Progenitor cell of endocrine pancreas (in vitro differentiated cells): ENCODE data around the gene LHFPL6. TPM values are rescaled to one million over a fixed set of nuclear protein-coding genes. Genes with fewer than 3 reads are reported as not detected.

ENCODE experiments used
- DNase-seq: peaks from one replicate; pipeline ENCODE4 v3.0.0; 2021; ENCODE audit warnings: low spot score; ENCODE audit not compliant: unreplicated experiment
- H3K27ac Mint-ChIP-seq: 2 replicates; pipeline ENCODE4 v1.8.0; 2021; ENCODE audit warnings: mild to moderate bottlenecking, moderate library complexity, mixed read lengths
- H3K27me3 Mint-ChIP-seq: 2 replicates; pipeline ENCODE4 v1.8.0; 2021; ENCODE audit warnings: mixed read lengths
- H3K36me3 Mint-ChIP-seq: 2 replicates; pipeline ENCODE4 v1.8.0; 2022; ENCODE audit warnings: mixed read lengths; ENCODE audit not compliant: insufficient read depth
- H3K4me1 Mint-ChIP-seq: 2 replicates; pipeline ENCODE4 v1.8.0; 2021; ENCODE audit warnings: low read depth, mixed read lengths
- H3K4me3 Mint-ChIP-seq: 2 replicates; pipeline ENCODE4 v1.8.0; 2021; ENCODE audit warnings: low read depth, mild to moderate bottlenecking, moderate library complexity, mixed read lengths
- H3K9me3 Mint-ChIP-seq: 2 replicates; pipeline ENCODE4 v1.8.0; 2021; ENCODE audit warnings: low read depth, mixed read lengths
- total RNA-seq: library from RNA; stranded (reverse); gene quantifications from 2 replicates; pipeline ENCODE4 v1.2.1, GENCODE V29; 2021
- TF ChIP-seq, protein P1 (sequence below): fragments of 200-600 bp; sonication (generic); IDR thresholded peaks from one replicate; pipeline ENCODE4 v1.5.0; 2021; ENCODE audit warnings: antibody characterized with exemption, mild to moderate bottlenecking; ENCODE audit not compliant: unreplicated experiment

Gene LHFPL6
- total RNA-seq, 1 donor from 2014 or later: 1.0 TPM

DNA sequence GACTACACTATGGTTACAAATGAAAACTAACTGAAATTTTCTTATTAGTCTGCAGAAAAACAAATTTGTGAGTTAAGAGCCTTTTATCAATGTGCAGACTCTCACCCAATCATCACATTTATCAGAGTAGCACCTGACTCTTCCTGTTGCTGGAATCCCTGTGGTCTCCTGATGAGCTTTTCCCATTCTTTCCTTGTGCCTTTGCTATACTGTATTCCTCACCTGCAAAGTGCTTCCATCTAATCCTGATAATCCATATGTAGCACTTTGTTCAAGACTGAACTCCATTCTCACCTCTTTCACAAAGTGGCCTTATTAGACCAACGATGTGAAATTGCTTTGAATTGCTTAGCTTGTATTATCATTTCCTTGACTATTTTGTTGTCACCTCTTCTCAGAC, 225.3 kb downstream of the LHFPL6 start:
- DNase-seq: no peak
- no peaks in the 10 kb centered on the region for H3K9me3 Mint-ChIP-seq
- no peaks in the 10 kb centered on the region for H3K4me1 Mint-ChIP-seq
- H3K27ac Mint-ChIP-seq: no peak overlapping the region
- no peak overlapping the region for H3K4me3 Mint-ChIP-seq
- peaks cover 30% of the 10 kb centered on the region for H3K27me3 Mint-ChIP-seq
- TF ChIP-seq, protein P1, sequence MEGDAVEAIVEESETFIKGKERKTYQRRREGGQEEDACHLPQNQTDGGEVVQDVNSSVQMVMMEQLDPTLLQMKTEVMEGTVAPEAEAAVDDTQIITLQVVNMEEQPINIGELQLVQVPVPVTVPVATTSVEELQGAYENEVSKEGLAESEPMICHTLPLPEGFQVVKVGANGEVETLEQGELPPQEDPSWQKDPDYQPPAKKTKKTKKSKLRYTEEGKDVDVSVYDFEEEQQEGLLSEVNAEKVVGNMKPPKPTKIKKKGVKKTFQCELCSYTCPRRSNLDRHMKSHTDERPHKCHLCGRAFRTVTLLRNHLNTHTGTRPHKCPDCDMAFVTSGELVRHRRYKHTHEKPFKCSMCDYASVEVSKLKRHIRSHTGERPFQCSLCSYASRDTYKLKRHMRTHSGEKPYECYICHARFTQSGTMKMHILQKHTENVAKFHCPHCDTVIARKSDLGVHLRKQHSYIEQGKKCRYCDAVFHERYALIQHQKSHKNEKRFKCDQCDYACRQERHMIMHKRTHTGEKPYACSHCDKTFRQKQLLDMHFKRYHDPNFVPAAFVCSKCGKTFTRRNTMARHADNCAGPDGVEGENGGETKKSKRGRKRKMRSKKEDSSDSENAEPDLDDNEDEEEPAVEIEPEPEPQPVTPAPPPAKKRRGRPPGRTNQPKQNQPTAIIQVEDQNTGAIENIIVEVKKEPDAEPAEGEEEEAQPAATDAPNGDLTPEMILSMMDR: no peak
- no peaks in the 10 kb centered on the region for H3K36me3 Mint-ChIP-seq

DNA sequence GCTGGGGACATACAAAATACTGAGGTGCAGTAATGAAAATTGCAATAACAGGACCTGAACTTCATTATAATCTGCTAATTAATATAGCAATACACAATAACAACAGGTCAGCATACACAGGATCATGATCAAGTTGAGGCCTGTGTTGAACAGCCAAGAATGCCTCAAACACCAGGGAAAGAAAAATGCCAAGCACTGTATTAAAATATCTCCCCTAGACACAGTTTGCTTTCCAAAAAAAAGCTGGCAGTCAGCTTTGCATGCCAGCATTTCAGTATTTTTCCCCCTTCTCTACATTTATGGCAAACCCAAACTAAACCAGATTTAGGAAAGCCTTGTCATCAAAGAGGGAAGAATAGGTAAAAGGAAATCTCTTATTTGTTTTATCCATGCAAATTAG, 226.9 kb downstream of the LHFPL6 start:
- no peaks in the 10 kb centered on the region for H3K36me3 Mint-ChIP-seq
- TF ChIP-seq, protein P1: no peak
- H3K27ac Mint-ChIP-seq: no peak overlapping the region
- H3K9me3 Mint-ChIP-seq: no peaks in the 10 kb centered on the region
- H3K4me1 Mint-ChIP-seq: no peaks in the 10 kb centered on the region
- DNase-seq: no peak
- peaks cover 39% of the 10 kb centered on the region for H3K27me3 Mint-ChIP-seq
- no peak overlapping the region for H3K4me3 Mint-ChIP-seq

DNA sequence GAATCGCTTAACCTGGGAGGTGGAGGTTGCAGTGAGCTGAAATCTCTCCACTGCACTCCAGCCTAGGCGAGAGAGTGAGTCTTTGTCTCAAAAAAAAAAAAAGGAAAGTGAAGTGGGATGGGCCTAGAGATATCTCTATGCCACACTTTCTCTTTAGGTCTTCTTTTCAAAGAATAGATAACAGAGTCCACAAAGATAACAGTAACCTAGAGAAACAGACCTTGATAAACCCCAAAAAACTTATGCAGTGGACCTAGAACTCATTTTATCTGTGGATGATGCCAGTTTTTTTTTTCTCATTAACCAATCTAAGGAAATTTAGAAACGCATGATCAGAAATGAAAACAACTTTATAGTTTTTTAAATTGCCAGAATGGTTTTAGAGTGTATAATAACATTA, 227.4 kb downstream of the LHFPL6 start:
- no peaks in the 10 kb centered on the region for H3K36me3 Mint-ChIP-seq
- H3K4me3 Mint-ChIP-seq: no peak overlapping the region
- TF ChIP-seq, protein P1: no peak
- H3K27me3 Mint-ChIP-seq: peaks cover 40% of the 10 kb centered on the region
- no peaks in the 10 kb centered on the region for H3K4me1 Mint-ChIP-seq
- no peak for DNase-seq
- no peaks in the 10 kb centered on the region for H3K9me3 Mint-ChIP-seq
- H3K27ac Mint-ChIP-seq: no peak overlapping the region

DNA sequence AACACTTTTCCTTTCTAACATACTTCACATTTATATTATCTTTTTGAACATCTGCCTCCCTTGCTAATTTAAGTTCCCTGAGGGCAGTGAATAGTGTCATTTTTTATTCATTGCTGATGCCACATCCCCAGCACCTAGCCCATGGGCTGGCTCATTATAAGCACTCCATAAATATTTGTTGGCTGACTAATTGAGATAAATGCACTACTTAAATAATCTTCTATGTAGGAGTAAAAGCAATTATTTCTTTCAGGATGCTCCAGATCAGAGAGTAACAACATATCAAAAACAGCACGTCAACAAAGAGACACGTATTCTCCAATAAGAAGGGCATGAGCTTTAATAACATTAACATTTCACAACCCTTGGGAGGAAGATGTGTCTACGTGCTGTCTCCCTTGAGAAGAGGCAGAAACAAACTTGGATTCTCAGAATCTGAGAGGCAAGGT, 228.2 kb downstream of the LHFPL6 start:
- TF ChIP-seq, protein P1: no peak
- no peaks in the 10 kb centered on the region for H3K4me1 Mint-ChIP-seq
- peaks cover 45% of the 10 kb centered on the region for H3K27me3 Mint-ChIP-seq
- no peaks in the 10 kb centered on the region for H3K9me3 Mint-ChIP-seq
- no peak overlapping the region for H3K4me3 Mint-ChIP-seq
- no peak overlapping the region for H3K27ac Mint-ChIP-seq
- no peaks in the 10 kb centered on the region for H3K36me3 Mint-ChIP-seq
- no peak for DNase-seq

DNA sequence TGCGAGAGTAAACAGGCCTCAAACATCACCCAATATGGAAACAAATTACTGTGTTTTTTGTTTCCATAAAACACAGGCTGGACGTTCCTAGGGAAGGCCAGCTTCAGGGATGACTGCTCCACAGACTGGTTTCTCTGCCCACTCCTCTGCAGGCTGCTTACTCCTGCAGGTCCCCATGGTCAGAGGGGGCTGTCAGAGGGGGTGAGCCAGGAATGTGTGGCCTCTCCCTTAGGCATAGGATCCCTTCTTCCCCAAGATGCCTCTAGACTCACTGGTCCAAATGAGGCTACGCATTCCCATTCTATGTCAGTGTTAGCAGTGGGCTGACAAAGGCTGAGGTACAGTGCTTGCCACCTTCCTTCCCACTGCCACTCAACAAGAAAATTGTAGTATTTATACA, 229.8 kb downstream of the LHFPL6 start:
- Mint-ChIP-seq H3K4me3 (no peak overlapping the region), H3K27ac (no peak overlapping the region), H3K27me3 (peaks cover 46% of the 10 kb centered on the region), H3K36me3 (no peaks in the 10 kb centered on the region), H3K9me3 (no peaks in the 10 kb centered on the region), H3K4me1 (no peaks in the 10 kb centered on the region)
- TF ChIP-seq, protein P1: no peak
- no peak for DNase-seq
